GM21423 (cell line): ENCODE results near the gene ADCY2.

Experiments used
- ATAC-seq: cut with Tn5 transposase; IDR thresholded peaks from one replicate; pipeline ENCODE4 v1.9.1; 2021; ENCODE audit warnings: mild to moderate bottlenecking, moderate library complexity; ENCODE audit not compliant: unreplicated experiment

The ADCY2 gene

GRCh38 chr5:7585807-7586206 is 189.9 kb downstream of the ADCY2 start:
- ATAC-seq: no peak

GRCh38 chr5:7586480-7586879 is 190.5 kb downstream of the ADCY2 start:
- ATAC-seq: no peak

GRCh38 chr5:7589800-7590199 is 193.9 kb downstream of the ADCY2 start:
- no peak for ATAC-seq

- ATAC-seq: no peak
These were observed 197.0 kb downstream of the ADCY2 start for GRCh38 chr5:7592910-7593309.

GRCh38 chr5:7597059-7597642 is 201.2 kb downstream of the ADCY2 start:
- no peak for ATAC-seq

- no peak for ATAC-seq
These were observed 211.0 kb downstream of the ADCY2 start for GRCh38 chr5:7606840-7607465.

- ATAC-seq: no peak
These were observed 212.8 kb downstream of the ADCY2 start for GRCh38 chr5:7608772-7609171.

GRCh38 chr5:7609726-7610125 is 213.8 kb downstream of the ADCY2 start:
- ATAC-seq: no peak

- no peak for ATAC-seq
These were observed 214.7 kb downstream of the ADCY2 start for GRCh38 chr5:7610531-7611177.

GRCh38 chr5:7611518-7611917 is 215.6 kb downstream of the ADCY2 start:
- no peak for ATAC-seq

- no peak for ATAC-seq
These were observed 219.7 kb downstream of the ADCY2 start for GRCh38 chr5:7615566-7616061.

GRCh38 chr5:7616897-7617296 is 221.0 kb downstream of the ADCY2 start:
- no peak for ATAC-seq

GRCh38 chr5:7622498-7622897 is 226.6 kb downstream of the ADCY2 start:
- no peak for ATAC-seq

- no peak for ATAC-seq
These were observed 229.8 kb downstream of the ADCY2 start for GRCh38 chr5:7625740-7626139.

- no peak for ATAC-seq
These were observed 232.3 kb downstream of the ADCY2 start for GRCh38 chr5:7628248-7628647.

- ATAC-seq: no peak
These were observed 232.9 kb downstream of the ADCY2 start for GRCh38 chr5:7628820-7629219.

GRCh38 chr5:7629561-7629960 is 233.6 kb downstream of the ADCY2 start:
- ATAC-seq: no peak

GRCh38 chr5:7634837-7635236 is 238.9 kb downstream of the ADCY2 start:
- no peak for ATAC-seq

GRCh38 chr5:7638456-7638855 is 242.5 kb downstream of the ADCY2 start:
- ATAC-seq: no peak

- no peak for ATAC-seq
These were observed 246.1 kb downstream of the ADCY2 start for GRCh38 chr5:7642029-7642428.

GRCh38 chr5:7644723-7645122 is 248.8 kb downstream of the ADCY2 start:
- no peak for ATAC-seq

- no peak for ATAC-seq
These were observed 254.8 kb downstream of the ADCY2 start for GRCh38 chr5:7650755-7651154.
